GM18511 (cell line): ENCODE data around the gene HSP90B1.

Experiments
- ATAC-seq: cut with Tn5 transposase; IDR thresholded peaks from one replicate; pipeline ENCODE4 v1.9.1; 2021; ENCODE audit warnings: mild to moderate bottlenecking, moderate library complexity; ENCODE audit not compliant: unreplicated experiment

Gene HSP90B1

GRCh38 chr12:103969391-103969790 lies 39.2 kb downstream of the HSP90B1 start:
- no peak for ATAC-seq

GRCh38 chr12:103973909-103974308 lies 43.7 kb downstream of the HSP90B1 start:
- ATAC-seq = no peak

- ATAC-seq = no peak
Observed at GRCh38 chr12:103975368-103975767, 45.2 kb downstream of the HSP90B1 start.

- ATAC-seq = no peak
Observed at GRCh38 chr12:103978384-103978982, 48.3 kb downstream of the HSP90B1 start.

GRCh38 chr12:103986829-103987228 lies 56.6 kb downstream of the HSP90B1 start:
- no peak for ATAC-seq

GRCh38 chr12:103994235-103994634 lies 64.0 kb downstream of the HSP90B1 start:
- no peak for ATAC-seq

GRCh38 chr12:103996595-103996994 lies 66.4 kb downstream of the HSP90B1 start:
- ATAC-seq = no peak

GRCh38 chr12:103997286-103997900 lies 67.2 kb downstream of the HSP90B1 start:
- no peak for ATAC-seq
